ENCODE data around the gene BEX3.
"Not testable (repeated sequence)": the region's sequence is repeated elsewhere in the genome, so short reads cannot be mapped to it uniquely, and the experiment has no call there.

Gene BEX3

GRCh38 chrX:103357871-103358270 is 18.5 kb upstream of the BEX3 start:
- H3K27ac ChIP-seq (ENCODE audit: low read depth, low read length, poor library complexity, severe bottlenecking), result no peak overlapping the region
- no peaks in the 10 kb centered on the region for H3K27me3 ChIP-seq (ENCODE audit: insufficient read depth, low read length)
- H3F3A ChIP-seq (ENCODE audit: insufficient read depth, low read length), result no peaks in the 10 kb centered on the region
- no peak overlapping the region for H2AFZ ChIP-seq (ENCODE audit: low read length)
- H3K9me2 ChIP-seq (ENCODE audit: low read depth, low read length), result no peaks in the 10 kb centered on the region
- H3K79me2 ChIP-seq (ENCODE audit: insufficient read depth, low read length), result no peaks in the 10 kb centered on the region
- H3K4me3 ChIP-seq (ENCODE audit: low read depth, low read length, poor library complexity, severe bottlenecking), result no peak overlapping the region
- H3K9me3 ChIP-seq (ENCODE audit: low read length), result no peaks in the 10 kb centered on the region
- TF ChIP-seq CTCF (IDR thresholded peaks at IDR 0.05; ENCODE audit: low read length) (no peak), EZH2 (IDR thresholded peaks at IDR 0.05; ENCODE audit: borderline replicate concordance, low read length) (no peak)
- H4K20me1 ChIP-seq (ENCODE audit: insufficient read depth, low read length), result no peaks in the 10 kb centered on the region
- H3K4me1 ChIP-seq (ENCODE audit: insufficient read depth, low read length, severe bottlenecking), result no peaks in the 10 kb centered on the region
- H3K9ac ChIP-seq (ENCODE audit: low read length), result no peak overlapping the region
- H3K4me2 ChIP-seq (ENCODE audit: low read length), result no peak overlapping the region
- no peaks in the 10 kb centered on the region for H3K36me3 ChIP-seq (ENCODE audit: insufficient read depth, low read length)

GRCh38 chrX:103359605-103360004 is 16.7 kb upstream of the BEX3 start:
- not testable (repeated sequence) for H3K9me2 ChIP-seq (ENCODE audit: low read depth, low read length); H2AFZ ChIP-seq (ENCODE audit: low read length); H3K36me3 ChIP-seq (ENCODE audit: insufficient read depth, low read length); H3K4me3 ChIP-seq (ENCODE audit: low read depth, low read length, poor library complexity, severe bottlenecking); H3K9me3 ChIP-seq (ENCODE audit: low read length); H3K4me1 ChIP-seq (ENCODE audit: insufficient read depth, low read length, severe bottlenecking); H3K27me3 ChIP-seq (ENCODE audit: insufficient read depth, low read length); H3K27ac ChIP-seq (ENCODE audit: low read depth, low read length, poor library complexity, severe bottlenecking); H4K20me1 ChIP-seq (ENCODE audit: insufficient read depth, low read length); H3K4me2 ChIP-seq (ENCODE audit: low read length); H3K9ac ChIP-seq (ENCODE audit: low read length); H3K79me2 ChIP-seq (ENCODE audit: insufficient read depth, low read length); H3F3A ChIP-seq (ENCODE audit: insufficient read depth, low read length)

- Histone ChIP-seq H3K27ac (ENCODE audit: low read depth, low read length, poor library complexity, severe bottlenecking) (no peak overlapping the region), H3K36me3 (ENCODE audit: insufficient read depth, low read length) (no peaks in the 10 kb centered on the region), H3K4me1 (ENCODE audit: insufficient read depth, low read length, severe bottlenecking) (no peaks in the 10 kb centered on the region), H3K4me3 (ENCODE audit: low read depth, low read length, poor library complexity, severe bottlenecking) (no peak overlapping the region), H3K9ac (ENCODE audit: low read length) (no peak overlapping the region), H2AFZ (ENCODE audit: low read length) (no peak overlapping the region), H3K9me3 (ENCODE audit: low read length) (no peaks in the 10 kb centered on the region), H3F3A (ENCODE audit: insufficient read depth, low read length) (no peaks in the 10 kb centered on the region), H3K9me2 (ENCODE audit: low read depth, low read length) (no peaks in the 10 kb centered on the region), H3K27me3 (ENCODE audit: insufficient read depth, low read length) (no peaks in the 10 kb centered on the region), H4K20me1 (ENCODE audit: insufficient read depth, low read length) (no peaks in the 10 kb centered on the region), H3K4me2 (ENCODE audit: low read length) (no peak overlapping the region), H3K79me2 (ENCODE audit: insufficient read depth, low read length) (no peaks in the 10 kb centered on the region)
- TF ChIP-seq CTCF (IDR thresholded peaks at IDR 0.05; ENCODE audit: low read length) (no peak), EZH2 (IDR thresholded peaks at IDR 0.05; ENCODE audit: borderline replicate concordance, low read length) (no peak)
Observed at GRCh38 chrX:103360092-103360491, 16.2 kb upstream of the BEX3 start.

GRCh38 chrX:103360916-103361315 is 15.4 kb upstream of the BEX3 start:
- Histone ChIP-seq H3K4me3 (ENCODE audit: low read depth, low read length, poor library complexity, severe bottlenecking) (no peak overlapping the region), H3K9me3 (ENCODE audit: low read length) (no peaks in the 10 kb centered on the region), H3K27ac (ENCODE audit: low read depth, low read length, poor library complexity, severe bottlenecking) (no peak overlapping the region), H3K4me1 (ENCODE audit: insufficient read depth, low read length, severe bottlenecking) (no peaks in the 10 kb centered on the region), H3K79me2 (ENCODE audit: insufficient read depth, low read length) (no peaks in the 10 kb centered on the region), H3K27me3 (ENCODE audit: insufficient read depth, low read length) (no peaks in the 10 kb centered on the region), H4K20me1 (ENCODE audit: insufficient read depth, low read length) (no peaks in the 10 kb centered on the region), H3K9ac (ENCODE audit: low read length) (no peak overlapping the region), H3K9me2 (ENCODE audit: low read depth, low read length) (no peaks in the 10 kb centered on the region), H3K4me2 (ENCODE audit: low read length) (no peak overlapping the region), H3F3A (ENCODE audit: insufficient read depth, low read length) (no peaks in the 10 kb centered on the region), H2AFZ (ENCODE audit: low read length) (no peak overlapping the region), H3K36me3 (ENCODE audit: insufficient read depth, low read length) (no peaks in the 10 kb centered on the region)
- no peak for TF ChIP-seq EZH2 (IDR thresholded peaks at IDR 0.05; ENCODE audit: borderline replicate concordance, low read length)
- no peak for TF ChIP-seq CTCF (IDR thresholded peaks at IDR 0.05; ENCODE audit: low read length)
